Karpas-422 (cell line): ENCODE measurements around the gene COQ2. TPM values are rescaled to one million over a fixed set of nuclear protein-coding genes. Genes with fewer than 3 reads are reported as not detected.
A peak's percentile ranks its signal among the peaks of the same experiment; 100 is the strongest.

Experiments
- DNase-seq: peaks from one replicate; pipeline ENCODE4 v3.0.0-alpha.2; 2015
- H2AFZ ChIP-seq: fragments of 200-600 bp; sonication (generic); 2 replicates; pipeline ENCODE4 v1.6.1; 2014; ENCODE audit warnings: antibody characterized with exemption, low read length, mixed read lengths
- H3K27ac ChIP-seq: fragments of 200-600 bp; sonication (generic); 2 replicates; pipeline ENCODE4 v1.5.1; 2014; ENCODE audit warnings: mild to moderate bottlenecking, low read length, moderate library complexity
- H3K27me3 ChIP-seq: fragments of 200-600 bp; sonication (generic); 2 replicates; pipeline ENCODE4 v1.6.1; 2014; ENCODE audit warnings: low read length, mixed read lengths
- H3K36me3 ChIP-seq: fragments of 200-600 bp; sonication (generic); 2 replicates; pipeline ENCODE4 v1.6.1; 2014; ENCODE audit warnings: low read length, mixed read lengths; ENCODE audit not compliant: insufficient read depth
- H3K4me1 ChIP-seq: fragments of 200-600 bp; sonication (generic); 2 replicates; pipeline ENCODE4 v1.6.1; 2014; ENCODE audit warnings: mild to moderate bottlenecking, low read length, mixed read lengths
- H3K4me2 ChIP-seq: fragments of 200-600 bp; sonication (generic); 2 replicates; pipeline ENCODE4 v1.6.1; 2014; ENCODE audit warnings: low read length, low read depth, mild to moderate bottlenecking; ENCODE audit not compliant: poor library complexity, severe bottlenecking
- H3K4me3 ChIP-seq: fragments of 200-600 bp; sonication (generic); 2 replicates; pipeline ENCODE4 v1.5.1; 2014; ENCODE audit warnings: mild to moderate bottlenecking, antibody characterized with exemption, low read length, mixed read lengths
- H3K79me2 ChIP-seq: fragments of 200-600 bp; sonication (generic); 2 replicates; pipeline ENCODE4 v1.6.1; 2014; ENCODE audit warnings: mild to moderate bottlenecking, low read length, mixed read lengths
- H3K9ac ChIP-seq: fragments of 200-600 bp; sonication (generic); 2 replicates; pipeline ENCODE4 v1.6.0; 2014; ENCODE audit warnings: low read length
- H3K9me2 ChIP-seq: fragments of 200-600 bp; sonication (generic), shearing (Covaris generic); replicated peaks from 2 replicates; pipeline ENCODE4 v1.6.0; 2014; ENCODE audit warnings: mild to moderate bottlenecking, low read length, moderate library complexity; ENCODE audit not compliant: insufficient read depth
- H3K9me3 ChIP-seq: fragments of 300-700, 200-600 bp; sonication (generic); 2 replicates; pipeline ENCODE4 v1.6.1; 2014; ENCODE audit warnings: low read length, mixed read lengths
- H4K20me1 ChIP-seq: fragments of 200-600 bp; sonication (generic); 2 replicates; pipeline ENCODE4 v1.6.1; 2014; ENCODE audit warnings: mild to moderate bottlenecking, antibody characterized with exemption, low read length, low read depth; ENCODE audit not compliant: insufficient read depth
- total RNA-seq: library from RNA; depleted of rRNA; stranded (reverse); fragments of >200 nt; shearing (Covaris generic); gene quantifications from 2 replicates; pipeline ENCODE4 v1.2.3, GENCODE V29; 2014; ENCODE audit warnings: low replicate concordance

Gene COQ2
- total RNA-seq, 1 experiment from 2014 or later, result 1.2 TPM

- Histone ChIP-seq H3K4me1 (peaks cover 49% of the 10 kb centered on the region), H3K27me3 (no peaks in the 10 kb centered on the region), H3K4me3 (no peak overlapping the region)
Measured at GRCh38 chr4:83224502-83225197, 59.9 kb downstream of the COQ2 start.

GRCh38 chr4:83223781-83224180 lies 60.8 kb downstream of the COQ2 start:
- no peaks in the 10 kb centered on the region for H3K9me3 ChIP-seq
- no peak overlapping the region for H3K9ac ChIP-seq
- H3K36me3 ChIP-seq, result no peaks in the 10 kb centered on the region
- peaks cover 58% of the 10 kb centered on the region for H3K4me1 ChIP-seq
- H3K27me3 ChIP-seq, result no peaks in the 10 kb centered on the region
- no peaks in the 10 kb centered on the region for H4K20me1 ChIP-seq
- H3K4me3 ChIP-seq, result no peak overlapping the region
- no peaks in the 10 kb centered on the region for H3K79me2 ChIP-seq
- DNase-seq, result no peak
- no peaks in the 10 kb centered on the region for H3K9me2 ChIP-seq
- no peak overlapping the region for H2AFZ ChIP-seq
- no peak overlapping the region for H3K27ac ChIP-seq
- H3K4me2 ChIP-seq, result no peak overlapping the region

More at GRCh38 chr4:83224502-83225197, 59.9 kb downstream of the COQ2 start:
- Histone ChIP-seq H3K9me2 (no peaks in the 10 kb centered on the region), H4K20me1 (no peaks in the 10 kb centered on the region), H3K9ac (no peak overlapping the region), H3K9me3 (no peaks in the 10 kb centered on the region), H3K4me2 (no peak overlapping the region), H3K27ac (no peak overlapping the region), H2AFZ (no peak overlapping the region), H3K79me2 (no peaks in the 10 kb centered on the region), H3K36me3 (no peaks in the 10 kb centered on the region)
- DNase-seq, result no peak

GRCh38 chr4:83221897-83222441 lies 62.6 kb downstream of the COQ2 start:
- no peaks in the 10 kb centered on the region for H3K27me3 ChIP-seq
- H3K4me3 ChIP-seq, result no peak overlapping the region
- no peaks in the 10 kb centered on the region for H3K9me2 ChIP-seq
- H3K9ac ChIP-seq, result no peak overlapping the region
- no peak overlapping the region for H3K27ac ChIP-seq
- H3K79me2 ChIP-seq, result no peaks in the 10 kb centered on the region
- H2AFZ ChIP-seq, result no peak overlapping the region
- H3K9me3 ChIP-seq, result no peaks in the 10 kb centered on the region
- H3K4me2 ChIP-seq, result peak overlapping the region; percentile 45
- no peaks in the 10 kb centered on the region for H4K20me1 ChIP-seq
- H3K4me1 ChIP-seq, result peaks cover 74% of the 10 kb centered on the region
- peak; percentile 90 for DNase-seq
- no peaks in the 10 kb centered on the region for H3K36me3 ChIP-seq

GRCh38 chr4:83219344-83220331 lies 65.0 kb downstream of the COQ2 start:
- H3K4me1 ChIP-seq, result peaks cover 63% of the 10 kb centered on the region
- H3K27me3 ChIP-seq, result no peaks in the 10 kb centered on the region
- H3K4me2 ChIP-seq, result peak overlapping the region; percentile 42
- H3K36me3 ChIP-seq, result no peaks in the 10 kb centered on the region
- no peaks in the 10 kb centered on the region for H3K9me2 ChIP-seq
- H3K79me2 ChIP-seq, result no peaks in the 10 kb centered on the region
- no peak overlapping the region for H2AFZ ChIP-seq
- H3K27ac ChIP-seq, result no peak overlapping the region
- DNase-seq, result peak; percentile 44
- no peaks in the 10 kb centered on the region for H4K20me1 ChIP-seq
- H3K9me3 ChIP-seq, result no peaks in the 10 kb centered on the region
- H3K4me3 ChIP-seq, result no peak overlapping the region
- H3K9ac ChIP-seq, result no peak overlapping the region

- Histone ChIP-seq H3K27ac (peak overlapping the region; percentile 87), H2AFZ (no peak overlapping the region; the same call in 1 of the 2 replicates), H3K9ac (peak overlapping the region; percentile 49), H3K4me1 (peaks cover 62% of the 10 kb centered on the region), H3K4me2 (peak overlapping the region; percentile 57), H3K79me2 (no peaks in the 10 kb centered on the region), H3K27me3 (no peaks in the 10 kb centered on the region), H3K9me3 (no peaks in the 10 kb centered on the region), H3K9me2 (no peaks in the 10 kb centered on the region), H3K36me3 (no peaks in the 10 kb centered on the region), H4K20me1 (no peaks in the 10 kb centered on the region), H3K4me3 (peak overlapping the region; percentile 32; the same call in 1 of the 2 replicates)
- DNase-seq, result peak; percentile 93
Measured at GRCh38 chr4:83217721-83218522, 66.7 kb downstream of the COQ2 start.

GRCh38 chr4:83216959-83217683 lies 67.5 kb downstream of the COQ2 start:
- Histone ChIP-seq H3K9me2 (no peaks in the 10 kb centered on the region), H3K4me3 (peak overlapping the region; percentile 32; the same call in 1 of the 2 replicates), H3K4me2 (peak overlapping the region; percentile 57), H4K20me1 (no peaks in the 10 kb centered on the region), H3K9ac (peak overlapping the region; percentile 49), H3K79me2 (no peaks in the 10 kb centered on the region), H3K9me3 (no peaks in the 10 kb centered on the region), H3K27ac (peak overlapping the region; percentile 87), H2AFZ (no peak overlapping the region; the same call in 1 of the 2 replicates), H3K36me3 (no peaks in the 10 kb centered on the region), H3K27me3 (no peaks in the 10 kb centered on the region), H3K4me1 (peaks cover 65% of the 10 kb centered on the region)
- DNase-seq, result no peak

GRCh38 chr4:83214079-83214478 lies 70.5 kb downstream of the COQ2 start:
- Histone ChIP-seq H3K4me2 (no peak overlapping the region), H3K79me2 (no peaks in the 10 kb centered on the region), H3K4me1 (peaks cover 47% of the 10 kb centered on the region), H3K9me2 (no peaks in the 10 kb centered on the region), H3K27me3 (no peaks in the 10 kb centered on the region), H3K36me3 (no peaks in the 10 kb centered on the region), H3K27ac (no peak overlapping the region), H3K4me3 (no peak overlapping the region), H2AFZ (no peak overlapping the region), H3K9me3 (no peaks in the 10 kb centered on the region), H3K9ac (no peak overlapping the region), H4K20me1 (no peaks in the 10 kb centered on the region)
- no peak for DNase-seq
